ENCODE results near the gene UBE2Q1.

UBE2Q1 gene

DNA sequence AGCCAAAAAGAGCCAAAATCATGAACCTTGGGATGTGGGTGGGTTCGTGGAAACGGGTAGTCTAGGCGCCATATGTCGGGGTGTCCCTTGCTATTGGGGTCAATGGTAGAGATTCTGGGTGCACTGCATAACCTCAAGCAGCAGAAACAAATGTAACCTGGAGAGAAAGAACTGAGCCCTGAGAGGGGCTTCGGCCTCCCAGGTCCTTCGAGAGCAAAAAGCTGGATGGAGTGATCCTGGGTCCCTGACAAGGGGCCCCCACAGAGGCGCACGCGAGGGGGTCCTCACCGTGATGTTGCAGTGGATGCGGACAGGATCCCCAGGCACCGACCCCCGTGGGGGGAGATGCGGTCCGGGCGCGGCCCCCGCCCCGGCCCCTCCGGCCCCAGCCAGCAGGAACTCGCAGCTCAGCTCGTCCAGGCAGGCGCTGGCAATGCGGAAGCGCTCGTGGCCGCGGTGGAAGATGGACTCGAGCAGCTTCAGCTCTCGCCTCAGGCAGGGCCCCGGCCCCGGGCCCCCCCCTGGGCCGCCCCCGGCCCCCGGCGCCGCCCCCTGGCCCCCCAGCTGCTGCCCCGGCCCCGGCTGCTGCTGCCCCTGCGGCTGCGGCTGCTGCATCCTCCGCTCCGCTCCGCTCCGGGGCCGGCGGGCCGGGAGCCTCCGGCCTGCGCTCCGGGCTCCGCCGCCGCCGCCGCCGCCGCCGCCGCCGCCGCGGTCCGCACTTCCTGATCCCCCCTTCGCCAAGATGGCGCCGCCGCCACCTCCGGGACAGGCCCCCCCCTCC is at the start of gene UBE2Q1:
UBE2Q1 (minus strand) TSS at position 724 of the 781 bp plus-strand sequence; CDS start at position 615, 109 bp downstream.
- peak within 1 kb of the TSS; percentile 75; the same call in 1 of the 2 replicates for H3K27ac ChIP-seq (ENCODE audit: low read depth, low read length)
- peak within 1 kb of the TSS; percentile 81 for H3K9ac ChIP-seq (ENCODE audit: low read length)
- peaks cover 19% of the 10 kb centered on the region for H3K4me1 ChIP-seq (ENCODE audit: control insufficient read depth, insufficient read depth, low read length)
- H3K9me3 ChIP-seq (ENCODE audit: control insufficient read depth, insufficient read depth, low read depth, low read length), result no peaks in the 10 kb centered on the region
- H3K36me3 ChIP-seq (ENCODE audit: control insufficient read depth, insufficient read depth, low read length), result peaks cover 30% of the 10 kb centered on the region
- H3K27me3 ChIP-seq (ENCODE audit: control insufficient read depth, insufficient read depth, low read length), result no peaks in the 10 kb centered on the region
- peak within 1 kb of the TSS; percentile 76 for H3K4me3 ChIP-seq (ENCODE audit: low read depth, low read length)

DNA sequence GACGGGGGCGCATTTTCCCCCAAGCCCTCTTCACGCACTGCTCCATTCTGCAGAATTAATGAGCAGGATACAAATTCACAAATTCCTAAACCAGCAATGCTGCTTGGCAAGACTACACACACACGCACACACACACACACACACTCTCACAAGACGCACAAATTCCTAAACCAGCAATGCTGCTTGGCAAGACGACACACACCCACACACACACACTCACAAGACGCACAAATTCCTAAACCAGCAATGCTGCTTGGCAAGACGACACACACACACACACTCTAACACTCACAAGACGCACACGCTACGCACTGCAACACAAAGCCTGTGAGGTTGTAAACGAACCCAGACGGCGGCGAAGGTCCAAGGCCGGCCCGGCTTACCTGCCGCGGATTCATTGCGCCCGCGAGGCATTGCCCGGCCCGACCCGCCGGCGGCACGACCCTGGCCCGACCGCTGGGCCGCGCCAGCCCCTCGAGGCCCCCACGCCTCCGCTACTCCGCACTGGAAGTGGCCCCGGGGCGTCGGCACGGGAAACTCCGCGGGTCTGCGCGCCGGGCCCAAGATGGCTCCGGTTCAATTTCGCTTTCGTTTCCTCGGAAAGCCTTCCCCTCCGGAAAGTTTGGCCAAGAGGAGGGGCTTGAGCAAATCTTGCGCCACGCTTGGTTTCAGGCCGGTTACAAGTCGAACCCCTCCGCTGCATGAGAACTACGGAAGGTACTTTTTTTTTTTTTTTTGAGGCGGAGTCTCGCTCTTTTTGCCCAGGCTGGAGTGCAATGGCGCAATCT is 49.3 kb upstream of the UBE2Q1 start, which contains the start of gene ADAR:
ADAR (minus strand) TSS at position 578 of the 788 bp plus-strand sequence; CDS start at position 398, 180 bp downstream.
- H3K27me3 ChIP-seq (ENCODE audit: control insufficient read depth, insufficient read depth, low read length), result no peaks in the 10 kb centered on the region
- H3K4me3 ChIP-seq (ENCODE audit: low read depth, low read length), result peak within 1 kb of the TSS; percentile 90
- H3K27ac ChIP-seq (ENCODE audit: low read depth, low read length), result peak within 1 kb of the TSS; percentile 99
- H3K9me3 ChIP-seq (ENCODE audit: control insufficient read depth, insufficient read depth, low read depth, low read length), result no peaks in the 10 kb centered on the region
- peaks cover 44% of the 10 kb centered on the region for H3K4me1 ChIP-seq (ENCODE audit: control insufficient read depth, insufficient read depth, low read length)
- H3K9ac ChIP-seq (ENCODE audit: low read length), result peak within 1 kb of the TSS; percentile 99
- H3K36me3 ChIP-seq (ENCODE audit: control insufficient read depth, insufficient read depth, low read length), result peaks cover 10% of the 10 kb centered on the region; the same call in 1 of the 2 replicates

DNA sequence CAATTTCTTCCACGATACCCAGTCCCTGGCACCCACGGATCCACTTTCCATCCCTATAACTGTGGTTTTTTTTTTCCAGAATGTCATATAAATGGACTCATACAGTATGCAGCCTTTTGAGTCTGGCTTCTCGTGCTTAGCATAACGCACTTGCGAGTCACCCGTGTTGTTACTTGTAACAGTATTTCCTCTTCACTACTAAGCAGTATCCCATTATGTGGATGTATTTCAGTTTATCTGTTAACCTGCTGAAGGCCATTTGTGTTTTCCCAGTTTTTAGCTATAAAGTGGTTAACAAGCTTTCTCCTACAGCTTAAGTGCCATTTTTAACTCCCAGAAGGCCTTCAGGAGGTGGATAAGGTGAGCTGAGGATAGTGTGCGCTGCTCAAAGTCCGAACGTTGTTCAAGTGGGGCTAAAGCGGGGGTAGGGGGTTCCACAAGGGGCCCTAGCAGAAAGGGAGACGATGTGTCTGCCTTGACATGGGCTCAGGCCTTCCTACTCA is 48.7 kb upstream of the UBE2Q1 start:
- Histone ChIP-seq H3K9me3 (ENCODE audit: control insufficient read depth, insufficient read depth, low read depth, low read length) (no peaks in the 10 kb centered on the region), H3K36me3 (ENCODE audit: control insufficient read depth, insufficient read depth, low read length) (peaks cover 16% of the 10 kb centered on the region)

DNA sequence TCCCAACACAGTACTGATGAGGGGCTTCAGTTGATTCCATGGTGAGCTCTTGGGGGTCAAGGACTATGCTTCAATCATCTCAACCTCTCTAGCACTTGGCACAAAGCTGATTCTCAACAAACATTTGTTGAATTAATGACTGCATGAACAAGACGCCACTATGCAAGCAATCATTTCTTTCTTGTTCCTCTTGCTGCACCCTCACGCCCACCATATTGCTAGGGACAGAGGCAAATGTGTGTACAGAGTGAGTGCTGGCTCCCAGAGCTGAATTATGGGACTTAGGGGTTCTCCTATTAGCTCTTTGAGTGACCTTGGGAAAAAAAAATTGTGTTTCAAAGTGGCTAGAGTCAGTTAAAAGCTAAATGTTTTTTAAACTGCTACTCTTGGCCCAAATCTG is 47.1 kb upstream of the UBE2Q1 start:
- Histone ChIP-seq H3K27ac (ENCODE audit: low read depth, low read length) (no peak overlapping the region), H3K9ac (ENCODE audit: low read length) (no peak overlapping the region), H3K4me1 (ENCODE audit: control insufficient read depth, insufficient read depth, low read length) (peaks cover 29% of the 10 kb centered on the region), H3K9me3 (ENCODE audit: control insufficient read depth, insufficient read depth, low read depth, low read length) (no peaks in the 10 kb centered on the region), H3K27me3 (ENCODE audit: control insufficient read depth, insufficient read depth, low read length) (no peaks in the 10 kb centered on the region), H3K36me3 (ENCODE audit: control insufficient read depth, insufficient read depth, low read length) (peaks cover 32% of the 10 kb centered on the region), H3K4me3 (ENCODE audit: low read depth, low read length) (no peak overlapping the region)

More for the DNA sequence above, 48.7 kb upstream of the UBE2Q1 start:
- peaks cover 44% of the 10 kb centered on the region for H3K4me1 ChIP-seq (ENCODE audit: control insufficient read depth, insufficient read depth, low read length)
- H3K9ac ChIP-seq (ENCODE audit: low read length), result peak overlapping the region; percentile 99
- no peaks in the 10 kb centered on the region for H3K27me3 ChIP-seq (ENCODE audit: control insufficient read depth, insufficient read depth, low read length)
- peak overlapping the region; percentile 99; the same call in 1 of the 2 replicates for H3K27ac ChIP-seq (ENCODE audit: low read depth, low read length)
- peak overlapping the region; percentile 90 for H3K4me3 ChIP-seq (ENCODE audit: low read depth, low read length)

DNA sequence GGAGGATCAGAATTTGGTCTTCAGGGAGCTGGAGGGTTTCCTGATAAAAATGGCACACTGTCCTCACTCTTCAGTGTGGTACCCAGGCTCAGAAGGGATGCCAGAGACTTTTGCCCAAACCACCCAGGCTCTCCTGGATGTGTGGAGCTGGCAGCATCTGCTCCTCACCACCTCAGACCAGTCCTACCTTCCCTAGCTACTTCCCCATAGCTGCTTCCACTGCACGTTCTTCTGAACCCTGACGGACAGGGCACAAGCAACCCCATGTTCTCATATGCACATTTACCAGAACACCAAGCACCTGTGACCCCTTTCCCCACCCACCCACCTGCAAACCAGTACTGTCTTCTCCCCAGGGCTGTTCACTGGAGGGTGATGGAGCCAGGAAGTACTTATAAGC is 44.9 kb upstream of the UBE2Q1 start:
- no peaks in the 10 kb centered on the region for H3K9me3 ChIP-seq (ENCODE audit: control insufficient read depth, insufficient read depth, low read depth, low read length)
- no peak overlapping the region for H3K4me3 ChIP-seq (ENCODE audit: low read depth, low read length)
- peaks cover 11% of the 10 kb centered on the region for H3K4me1 ChIP-seq (ENCODE audit: control insufficient read depth, insufficient read depth, low read length)
- H3K27me3 ChIP-seq (ENCODE audit: control insufficient read depth, insufficient read depth, low read length), result no peaks in the 10 kb centered on the region
- peaks cover 50% of the 10 kb centered on the region for H3K36me3 ChIP-seq (ENCODE audit: control insufficient read depth, insufficient read depth, low read length)
- no peak overlapping the region for H3K27ac ChIP-seq (ENCODE audit: low read depth, low read length)
- no peak overlapping the region for H3K9ac ChIP-seq (ENCODE audit: low read length)

DNA sequence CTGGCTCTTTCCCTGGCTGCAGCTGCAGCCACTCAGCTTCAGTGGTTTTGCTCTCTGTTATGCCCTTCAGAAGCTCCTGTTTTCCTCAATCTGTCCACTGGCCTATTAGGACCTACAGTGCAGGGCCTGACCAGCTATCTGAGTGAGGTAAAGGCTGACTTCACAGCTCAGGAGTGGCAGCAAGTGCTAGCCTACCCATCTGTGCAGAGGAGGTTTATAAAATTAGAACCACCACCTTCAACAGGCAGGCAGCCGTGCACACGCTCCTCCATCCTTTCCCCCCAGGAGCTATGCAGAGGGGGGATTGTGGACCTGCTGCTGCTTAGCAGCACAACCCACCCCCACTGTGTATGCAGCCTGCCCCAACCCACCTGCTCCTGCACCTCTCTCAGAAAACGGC is 41.2 kb upstream of the UBE2Q1 start:
- Histone ChIP-seq H3K4me3 (ENCODE audit: low read depth, low read length) (no peak overlapping the region), H3K9ac (ENCODE audit: low read length) (no peak overlapping the region), H3K27me3 (ENCODE audit: control insufficient read depth, insufficient read depth, low read length) (no peaks in the 10 kb centered on the region), H3K4me1 (ENCODE audit: control insufficient read depth, insufficient read depth, low read length) (0 out of 2 replicates have a peak, but pooled peaks cover 5% of the 10 kb centered on the region), H3K36me3 (ENCODE audit: control insufficient read depth, insufficient read depth, low read length) (peaks cover 85% of the 10 kb centered on the region), H3K9me3 (ENCODE audit: control insufficient read depth, insufficient read depth, low read depth, low read length) (no peaks in the 10 kb centered on the region), H3K27ac (ENCODE audit: low read depth, low read length) (no peak overlapping the region)

DNA sequence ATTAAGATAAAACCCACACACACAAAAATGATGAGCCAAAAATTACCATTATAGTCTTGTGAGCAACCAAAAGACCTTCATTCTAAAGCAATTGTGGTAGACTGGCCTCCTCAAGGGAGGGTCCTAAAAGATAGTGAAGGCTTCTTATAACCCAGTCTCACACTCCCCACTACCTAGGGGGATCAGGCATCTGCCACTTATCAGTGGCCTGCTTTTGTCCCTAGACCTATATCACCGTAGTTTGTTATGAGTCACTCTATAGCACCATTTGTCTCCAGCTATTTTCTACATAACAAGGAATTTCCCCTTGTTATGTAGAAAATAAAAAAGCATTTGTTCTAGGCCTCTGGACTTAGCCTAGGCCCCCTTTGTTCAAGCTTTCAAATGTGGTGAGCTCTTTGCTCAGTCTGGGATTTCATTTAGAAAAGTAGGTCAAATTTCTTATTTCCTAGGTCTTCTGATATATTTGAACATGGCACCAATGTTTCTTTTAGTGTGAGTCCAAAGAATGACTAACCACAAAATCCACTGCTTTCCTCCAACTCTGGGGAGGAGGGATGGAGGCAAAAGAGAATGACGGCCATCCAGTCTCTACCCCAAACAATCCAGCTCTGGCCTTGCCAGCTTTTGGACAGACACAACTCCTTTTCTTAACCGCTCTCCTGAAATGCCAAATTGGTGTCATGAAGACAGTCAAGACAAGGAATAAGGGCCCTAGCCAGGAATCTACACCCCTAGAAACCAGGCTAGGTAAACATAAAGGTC is 40.6 kb upstream of the UBE2Q1 start:
- Histone ChIP-seq H3K4me3 (ENCODE audit: low read depth, low read length) (no peak overlapping the region), H3K27ac (ENCODE audit: low read depth, low read length) (no peak overlapping the region; the same call in 1 of the 2 replicates), H3K9ac (ENCODE audit: low read length) (no peak overlapping the region), H3K4me1 (ENCODE audit: control insufficient read depth, insufficient read depth, low read length) (0 out of 2 replicates have a peak, but pooled peaks cover under 1% of the 10 kb centered on the region), H3K9me3 (ENCODE audit: control insufficient read depth, insufficient read depth, low read depth, low read length) (no peaks in the 10 kb centered on the region), H3K36me3 (ENCODE audit: control insufficient read depth, insufficient read depth, low read length) (peaks cover 91% of the 10 kb centered on the region), H3K27me3 (ENCODE audit: control insufficient read depth, insufficient read depth, low read length) (no peaks in the 10 kb centered on the region)

DNA sequence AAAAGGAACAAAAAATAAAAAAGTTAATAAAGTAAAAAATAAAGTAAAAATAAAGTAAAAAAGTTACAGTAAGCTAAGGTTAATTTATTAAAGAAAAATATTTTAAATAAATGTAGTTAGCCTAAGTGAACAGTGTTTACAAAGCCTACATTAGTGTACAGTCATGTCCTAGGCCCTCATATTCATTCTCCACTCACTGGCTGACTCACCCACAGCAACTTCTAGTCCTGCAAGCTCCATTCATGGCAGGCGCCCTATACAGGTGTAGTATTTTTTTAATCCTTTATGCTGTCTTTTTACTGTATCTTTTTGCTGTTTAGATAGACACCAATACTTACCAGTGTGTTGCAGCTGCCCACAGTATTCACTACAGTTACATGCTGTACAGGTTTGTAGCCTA is 37.2 kb upstream of the UBE2Q1 start:
- H3K27me3 ChIP-seq (ENCODE audit: control insufficient read depth, insufficient read depth, low read length), result no peaks in the 10 kb centered on the region
- H3K4me1 ChIP-seq (ENCODE audit: control insufficient read depth, insufficient read depth, low read length), result no peaks in the 10 kb centered on the region
- no peak overlapping the region for H3K4me3 ChIP-seq (ENCODE audit: low read depth, low read length)
- H3K9ac ChIP-seq (ENCODE audit: low read length), result no peak overlapping the region
- no peaks in the 10 kb centered on the region for H3K9me3 ChIP-seq (ENCODE audit: control insufficient read depth, insufficient read depth, low read depth, low read length)
- H3K36me3 ChIP-seq (ENCODE audit: control insufficient read depth, insufficient read depth, low read length), result peaks cover 93% of the 10 kb centered on the region
- no peak overlapping the region for H3K27ac ChIP-seq (ENCODE audit: low read depth, low read length)

DNA sequence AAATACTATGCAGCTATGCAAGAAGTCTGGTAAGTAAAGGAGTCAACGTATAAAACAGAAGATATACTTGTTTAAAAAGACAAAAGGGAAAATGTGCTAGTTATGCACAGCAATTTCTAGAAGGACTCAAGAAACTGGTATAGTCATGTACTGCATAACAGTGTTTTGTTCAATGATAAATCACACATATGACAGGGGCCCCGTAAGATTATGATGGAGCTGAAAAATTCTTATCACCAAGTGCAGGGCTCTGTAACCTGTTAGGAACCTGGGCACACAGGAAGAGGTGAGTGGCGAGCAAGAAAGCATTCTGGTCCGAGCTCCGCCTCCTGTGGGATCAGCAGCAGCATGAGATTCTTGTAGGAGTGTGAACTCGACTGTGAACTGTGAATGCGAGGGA is 36.3 kb upstream of the UBE2Q1 start:
- H3K36me3 ChIP-seq (ENCODE audit: control insufficient read depth, insufficient read depth, low read length), result peaks cover 97% of the 10 kb centered on the region
- H3K9me3 ChIP-seq (ENCODE audit: control insufficient read depth, insufficient read depth, low read depth, low read length), result no peaks in the 10 kb centered on the region
- no peaks in the 10 kb centered on the region for H3K4me1 ChIP-seq (ENCODE audit: control insufficient read depth, insufficient read depth, low read length)
- no peak overlapping the region for H3K27ac ChIP-seq (ENCODE audit: low read depth, low read length)
- no peaks in the 10 kb centered on the region for H3K27me3 ChIP-seq (ENCODE audit: control insufficient read depth, insufficient read depth, low read length)
- no peak overlapping the region for H3K9ac ChIP-seq (ENCODE audit: low read length)
- no peak overlapping the region for H3K4me3 ChIP-seq (ENCODE audit: low read depth, low read length)

DNA sequence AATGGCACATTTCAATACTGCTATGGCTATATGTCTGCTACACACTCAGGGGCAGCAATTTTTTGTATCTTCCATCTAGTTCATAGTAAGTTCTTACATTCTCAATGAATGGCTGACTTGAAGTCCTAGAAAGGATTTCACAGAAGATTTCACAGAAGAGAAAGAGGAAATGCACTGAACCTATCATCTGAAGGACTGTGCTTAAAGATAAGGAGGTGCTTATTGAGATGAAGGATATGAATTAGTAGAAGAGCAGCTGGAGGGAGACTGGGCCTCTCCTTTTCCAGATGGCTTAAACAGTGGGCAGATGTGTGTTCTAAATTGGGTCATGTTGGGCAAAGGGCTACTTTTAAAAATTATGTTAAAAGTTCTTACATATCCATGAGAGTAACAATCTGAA is 34.9 kb upstream of the UBE2Q1 start:
- no peaks in the 10 kb centered on the region for H3K4me1 ChIP-seq (ENCODE audit: control insufficient read depth, insufficient read depth, low read length)
- no peaks in the 10 kb centered on the region for H3K9me3 ChIP-seq (ENCODE audit: control insufficient read depth, insufficient read depth, low read depth, low read length)
- no peaks in the 10 kb centered on the region for H3K27me3 ChIP-seq (ENCODE audit: control insufficient read depth, insufficient read depth, low read length)
- no peak overlapping the region for H3K4me3 ChIP-seq (ENCODE audit: low read depth, low read length)
- no peak overlapping the region for H3K9ac ChIP-seq (ENCODE audit: low read length)
- H3K27ac ChIP-seq (ENCODE audit: low read depth, low read length), result no peak overlapping the region
- H3K36me3 ChIP-seq (ENCODE audit: control insufficient read depth, insufficient read depth, low read length), result peaks cover 97% of the 10 kb centered on the region
